PC-3 (cell line): Measurements from ENCODE around the gene LGALS7. TPM values are rescaled to one million over a fixed set of nuclear protein-coding genes. Genes with fewer than 3 reads are reported as not detected.
"Not testable (repeated sequence)": the region's sequence is repeated elsewhere in the genome, so short reads cannot be mapped to it uniquely, and the experiment has no call there.

Experiments
- ATAC-seq: fragments of 200-7000 bp; cut with Tn5 transposase; 2 replicates; pipeline ENCODE4 v1.9.1; 2020; ENCODE audit warnings: mild to moderate bottlenecking, moderate library complexity
- BruUV-seq: library from RNA; stranded (reverse); fragments of 400-500 nt; replicated peaks from 2 replicates; lab custom pipeline; 2021; lab: Mats Ljungman, UMichigan
- CTCF ChIA-PET: fragments of 300-600 bp; sonication (Branson Sonifier 250); formaldehyde crosslinking; loops from one replicate; lab custom pipeline; 2022; ENCODE audit warnings: antibody characterized with exemption; lab: Charles Lee
- POLR2A ChIA-PET: fragments of 300-600 bp; sonication (Branson Sonifier 250); formaldehyde crosslinking; loops from one replicate; lab custom pipeline; 2022; ENCODE audit warnings: antibody characterized with exemption; ENCODE audit not compliant: unreplicated experiment; lab: Charles Lee
- DNase-seq: peaks from one replicate; pipeline ENCODE4 v3.0.0-alpha.2; 2015
- H2AFZ ChIP-seq: fragments of 300-600 bp; sonication (generic); 2 replicates; pipeline ENCODE4 v1.6.0; 2016; ENCODE audit warnings: antibody characterized with exemption, low read length
- H3F3A ChIP-seq: fragments of 300-600 bp; sonication (generic); one replicate; pipeline ENCODE4 v1.6.0; 2017; ENCODE audit warnings: antibody characterized with exemption, low read length, control low read depth, mild to moderate bottlenecking; ENCODE audit not compliant: unreplicated experiment
- H3K27ac ChIP-seq: fragments of 300-600 bp; sonication (generic); 2 replicates; pipeline ENCODE4 v1.5.1; 2016; ENCODE audit warnings: mild to moderate bottlenecking, low read length
- H3K27me3 ChIP-seq: fragments of 300-600 bp; sonication (generic); 2 replicates; pipeline ENCODE4 v1.6.1; 2016; ENCODE audit warnings: low read length, mixed read lengths
- H3K36me3 ChIP-seq: fragments of 300-600 bp; sonication (generic); 2 replicates; pipeline ENCODE4 v1.6.1; 2016; ENCODE audit warnings: low read depth, mixed run types, low read length, mixed read lengths
- H3K4me1 ChIP-seq: fragments of 300-600 bp; sonication (generic); 2 replicates; pipeline ENCODE4 v1.5.1; 2016; ENCODE audit warnings: low read length; ENCODE audit not compliant: insufficient read depth
- H3K4me2 ChIP-seq: fragments of 300-600 bp; sonication (generic); 2 replicates; pipeline ENCODE4 v1.6.0; 2016; ENCODE audit warnings: low read length
- H3K4me3 ChIP-seq: fragments of 300-600 bp; sonication (generic); 2 replicates; pipeline ENCODE4 v1.5.1; 2016; ENCODE audit warnings: mild to moderate bottlenecking, low read length, mixed read lengths
- H3K79me2 ChIP-seq: fragments of 300-600 bp; sonication (generic); 2 replicates; pipeline ENCODE4 v1.6.1; 2017; ENCODE audit warnings: low read length, mixed read lengths
- H3K9ac ChIP-seq: fragments of 300-600 bp; sonication (generic); 2 replicates; pipeline ENCODE4 v1.6.0; 2016; ENCODE audit warnings: mild to moderate bottlenecking, low read length
- H3K9me2 ChIP-seq: fragments of 300-600 bp; sonication (generic); replicated peaks from 2 replicates; pipeline ENCODE4 v1.6.1; 2016; ENCODE audit warnings: mixed run types, low read length, mixed read lengths
- H3K9me3 ChIP-seq: fragments of 300-600 bp; sonication (generic); 2 replicates; pipeline ENCODE4 v1.6.1; 2016; ENCODE audit warnings: low read length, mixed read lengths
- H4K20me1 ChIP-seq: fragments of 300-600 bp; sonication (generic); 2 replicates; pipeline ENCODE4 v1.6.1; 2016; ENCODE audit warnings: low read length, mixed read lengths
- EZH2 ChIP-seq: fragments of 300-600 bp; sonication (generic); IDR thresholded peaks from one replicate; pipeline ENCODE4 v1.6.1; 2017; ENCODE audit warnings: antibody characterized with exemption, mild to moderate bottlenecking, low read length; ENCODE audit not compliant: unreplicated experiment
- EZH2phosphoT487 ChIP-seq: fragments of 300-600 bp; sonication (generic); IDR thresholded peaks from 2 replicates; pipeline ENCODE4 v1.6.1; 2018; ENCODE audit warnings: mild to moderate bottlenecking, antibody characterized with exemption, low read length, borderline replicate concordance
- intact Hi-C: fragments of 100-400 bp; cut with micrococcal nuclease; formaldehyde crosslinking; loops from 2 replicates; pipeline ENCODE4 v1.9.0; 2023
- total RNA-seq: library from RNA; depleted of rRNA; stranded (reverse); fragments of >200 nt; gene quantifications from 2 replicates; pipeline ENCODE4 v1.2.3, GENCODE V29; 2014
- TF ChIP-seq, protein P1 (sequence below): fragments of 300-600 bp; sonication (generic); conservative IDR thresholded peaks from 2 replicates; pipeline ENCODE4 v1.5.1; 2017; ENCODE audit warnings: antibody characterized with exemption, low read depth, mild to moderate bottlenecking, low read length

The LGALS7 gene
- total RNA-seq, 1 experiment from 2014 or later = not detected

DNA sequence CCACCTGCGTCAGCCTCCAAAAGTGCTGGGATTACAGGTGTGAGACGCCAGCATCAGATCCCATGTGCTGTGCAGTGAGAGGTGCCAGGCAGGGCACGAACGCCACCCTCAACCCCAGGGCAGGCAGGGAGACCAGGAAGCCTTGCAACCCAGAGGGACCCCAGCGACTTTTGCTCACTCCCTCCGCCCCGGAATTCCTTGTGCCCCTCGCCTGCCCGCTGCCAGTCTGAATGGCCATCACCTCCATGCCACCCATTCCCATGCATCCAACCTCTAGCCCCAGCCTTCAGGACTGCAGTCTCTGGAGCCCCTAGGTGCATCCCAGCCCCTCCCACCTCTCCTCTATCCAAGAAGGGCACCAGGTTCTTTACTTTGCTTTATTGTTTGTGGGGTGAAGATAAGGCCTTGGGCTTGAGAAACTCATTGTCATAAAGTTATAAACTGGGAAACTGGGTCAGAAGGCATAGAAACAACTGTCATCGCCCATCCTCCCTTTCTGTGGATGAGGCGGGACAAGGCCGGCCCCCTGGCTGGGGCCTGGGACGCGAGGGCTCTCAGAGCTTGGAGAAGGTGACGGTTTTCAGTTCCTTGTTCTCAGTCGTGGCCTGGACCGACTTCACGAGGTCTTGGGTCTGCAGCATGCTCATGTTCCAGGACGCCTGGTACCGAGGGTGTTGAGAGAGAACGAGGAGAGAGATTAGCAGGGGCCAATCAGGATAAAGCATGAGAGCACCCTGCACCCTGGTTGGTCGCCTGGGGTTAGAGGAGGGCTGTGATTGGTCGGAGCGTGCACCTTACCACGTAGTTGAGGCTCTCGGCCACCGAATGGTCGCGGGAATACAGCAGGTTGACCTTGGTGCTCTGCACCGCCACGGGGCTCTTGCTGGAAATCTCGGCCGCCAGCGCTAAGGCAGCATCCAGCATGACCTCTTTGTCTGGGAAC, 42.0 kb upstream of the LGALS7 start:
- no peaks in the 10 kb centered on the region for H3K27me3 ChIP-seq

GRCh38 chr19:38813932-38814331, 40.6 kb upstream of the LGALS7 start:
- DNase-seq, CTCF ChIA-PET, H2AFZ ChIP-seq, H3K9me2 ChIP-seq, H3K27ac ChIP-seq, H3K9ac ChIP-seq, H3K4me1 ChIP-seq, H4K20me1 ChIP-seq, H3K36me3 ChIP-seq, intact Hi-C loops, H3F3A ChIP-seq, POLR2A ChIA-PET, H3K4me3 ChIP-seq, H3K9me3 ChIP-seq, BruUV-seq, H3K4me2 ChIP-seq, H3K79me2 ChIP-seq, H3K27me3 ChIP-seq, ATAC-seq: not testable (repeated sequence)

More for the DNA sequence above, 42.0 kb upstream of the LGALS7 start:
- no peaks in the 10 kb centered on the region for H3K9me3 ChIP-seq
- H3K9ac ChIP-seq = no peak overlapping the region
- H2AFZ ChIP-seq = no peak overlapping the region
- no peaks in the 10 kb centered on the region for H3F3A ChIP-seq
- no peak for TF ChIP-seq EZH2
- TF ChIP-seq, protein P1, sequence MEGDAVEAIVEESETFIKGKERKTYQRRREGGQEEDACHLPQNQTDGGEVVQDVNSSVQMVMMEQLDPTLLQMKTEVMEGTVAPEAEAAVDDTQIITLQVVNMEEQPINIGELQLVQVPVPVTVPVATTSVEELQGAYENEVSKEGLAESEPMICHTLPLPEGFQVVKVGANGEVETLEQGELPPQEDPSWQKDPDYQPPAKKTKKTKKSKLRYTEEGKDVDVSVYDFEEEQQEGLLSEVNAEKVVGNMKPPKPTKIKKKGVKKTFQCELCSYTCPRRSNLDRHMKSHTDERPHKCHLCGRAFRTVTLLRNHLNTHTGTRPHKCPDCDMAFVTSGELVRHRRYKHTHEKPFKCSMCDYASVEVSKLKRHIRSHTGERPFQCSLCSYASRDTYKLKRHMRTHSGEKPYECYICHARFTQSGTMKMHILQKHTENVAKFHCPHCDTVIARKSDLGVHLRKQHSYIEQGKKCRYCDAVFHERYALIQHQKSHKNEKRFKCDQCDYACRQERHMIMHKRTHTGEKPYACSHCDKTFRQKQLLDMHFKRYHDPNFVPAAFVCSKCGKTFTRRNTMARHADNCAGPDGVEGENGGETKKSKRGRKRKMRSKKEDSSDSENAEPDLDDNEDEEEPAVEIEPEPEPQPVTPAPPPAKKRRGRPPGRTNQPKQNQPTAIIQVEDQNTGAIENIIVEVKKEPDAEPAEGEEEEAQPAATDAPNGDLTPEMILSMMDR = no peak
- TF ChIP-seq EZH2phosphoT487 = no peak
- H3K79me2 ChIP-seq = no peaks in the 10 kb centered on the region
- ChIA-PET POLR2A (no interaction called here), CTCF (no interaction called here)
- ATAC-seq (no peak), DNase-seq (no peak)
- H3K9me2 ChIP-seq = no peaks in the 10 kb centered on the region
- H3K27ac ChIP-seq = no peak overlapping the region
- H3K36me3 ChIP-seq = no peaks in the 10 kb centered on the region
- BruUV-seq = TSS peak; percentile 79
- H4K20me1 ChIP-seq = no peaks in the 10 kb centered on the region
- H3K4me2 ChIP-seq = no peak overlapping the region
- H3K4me3 ChIP-seq = no peak overlapping the region
- H3K4me1 ChIP-seq = no peaks in the 10 kb centered on the region; the same call in 1 of the 2 replicates
- intact Hi-C loops = no loop called here

GRCh38 chr19:38813323-38813722, 40.0 kb upstream of the LGALS7 start:
- Histone ChIP-seq H3K9me3 (no peaks in the 10 kb centered on the region), H2AFZ (no peak overlapping the region), H3K27ac (no peak overlapping the region), H3K9me2 (no peaks in the 10 kb centered on the region), H3K4me2 (no peak overlapping the region), H4K20me1 (no peaks in the 10 kb centered on the region), H3K36me3 (no peaks in the 10 kb centered on the region), H3K27me3 (no peaks in the 10 kb centered on the region), H3F3A (no peaks in the 10 kb centered on the region), H3K9ac (no peak overlapping the region), H3K4me1 (no peaks in the 10 kb centered on the region), H3K4me3 (no peak overlapping the region), H3K79me2 (no peaks in the 10 kb centered on the region)
- no peak for ATAC-seq
- no peak for DNase-seq
- TF ChIP-seq, protein P1 = no peak
- TF ChIP-seq EZH2phosphoT487 (no peak), EZH2 (no peak)
- ChIA-PET POLR2A (no interaction called here), CTCF (no interaction called here)
- BruUV-seq = no TSS peak
- intact Hi-C loops = no loop called here
